HCT116 (cell line): ENCODE data around the gene NDOR1. TPM values are rescaled to one million over a fixed set of nuclear protein-coding genes. Genes with fewer than 3 reads are reported as not detected.

Source experiments
- ATAC-seq: fragments of 200-7000 bp; cut with Tn5 transposase; 2 replicates; pipeline ENCODE4 v1.9.1; 2020; ENCODE audit warnings: mild to moderate bottlenecking, moderate library complexity
- BruUV-seq: library from RNA; stranded (reverse); fragments of 400-500 nt; replicated peaks from 2 replicates; lab custom pipeline; 2021; lab: Mats Ljungman, UMichigan
- CTCF ChIA-PET: fragments of 300-600 bp; sonication (Branson Sonifier 250); formaldehyde crosslinking; loops from one replicate; lab custom pipeline; 2021; ENCODE audit warnings: antibody characterized with exemption; lab: Charles Lee
- POLR2A ChIA-PET: fragments of 300-600, 350-600 bp; sonication (Branson Sonifier 250); formaldehyde crosslinking; loops from one replicate; lab custom pipeline; 2021; ENCODE audit warnings: antibody characterized with exemption; lab: Charles Lee
- RAD21 ChIA-PET, 2 experiments: fragments of 300-600 bp; sonication (Branson Sonifier 250); formaldehyde crosslinking; loops; one replicate each; lab custom pipeline; 2023; ENCODE audit warnings: low total read pairs in 2 of 2; ENCODE audit not compliant: uncharacterized antibody in 2 of 2, unreplicated experiment in 2 of 2, low non-redundant PET in 1 of 2; lab: Charles Lee
- DNase-seq: peaks from one replicate; pipeline ENCODE4 v3.0.0-alpha.2; 2010; ENCODE audit warnings: low read depth, low spot score
- H2AFZ ChIP-seq: fragments of 200-600 bp; shearing (Covaris generic), sonication (generic); 2 replicates; pipeline ENCODE4 v1.6.1; 2017; ENCODE audit warnings: low read depth, mixed run types, mixed read lengths, antibody characterized with exemption, low read length; ENCODE audit not compliant: poor library complexity, severe bottlenecking
- H3K27ac ChIP-seq: 2 replicates; pipeline ENCODE4 v1.5.1; 2012; ENCODE audit warnings: low read depth, low read length
- H3K27me3 ChIP-seq: fragments of 200-600 bp; sonication (generic); 2 replicates; pipeline ENCODE4 v1.6.1; 2016; ENCODE audit warnings: mixed run types, low read length, mixed read lengths; ENCODE audit not compliant: insufficient read depth
- H3K36me3 ChIP-seq, 2 experiments: fragments of 200-500 bp in 1 of 2; fragments of 200-600 bp in 1 of 2; sonication (Bioruptor generic) in 1 of 2; sonication (generic) in 1 of 2; 2 replicates each; pipeline versions ENCODE4 v1.5.1 to v1.6.1; 2014 to 2016; ENCODE audit warnings: low read length in 2 of 2, inconsistent platforms in 1 of 2, mixed read lengths in 1 of 2, mixed run types in 1 of 2; ENCODE audit not compliant: insufficient read depth in 2 of 2, control insufficient read depth in 1 of 2
- H3K4me1 ChIP-seq, 2 experiments: fragments of 200-600 bp in 1 of 2; sonication (generic) in 1 of 2; 2 replicates each; pipeline versions ENCODE4 v1.5.1 to v1.6.1; 2012 to 2017; ENCODE audit warnings: low read length in 2 of 2, inconsistent platforms in 1 of 2, mild to moderate bottlenecking in 1 of 2, mixed read lengths in 1 of 2, mixed run types in 1 of 2, moderate library complexity in 1 of 2; ENCODE audit not compliant: insufficient read depth in 2 of 2, control insufficient read depth in 1 of 2
- H3K4me2 ChIP-seq: fragments of 200-600 bp; sonication (generic); 2 replicates; pipeline ENCODE4 v1.6.1; 2017; ENCODE audit warnings: mixed run types, low read length, mixed read lengths
- H3K4me3 ChIP-seq, 2 experiments: fragments of 200-600 bp in 1 of 2; sonication (generic) in 1 of 2; replicated peaks in 1 of 2; 2 replicates each; pipeline ENCODE4 v1.5.1; 2011 to 2016; ENCODE audit warnings: low read length in 2 of 2, control low read depth in 1 of 2, low read depth in 1 of 2, mild to moderate bottlenecking in 1 of 2, mixed read lengths in 1 of 2, mixed run types in 1 of 2
- H3K79me2 ChIP-seq: fragments of 200-600 bp; sonication (generic); 2 replicates; pipeline ENCODE4 v1.6.1; 2017; ENCODE audit warnings: mild to moderate bottlenecking, mixed run types, low read length, moderate library complexity, mixed read lengths; ENCODE audit not compliant: insufficient read depth
- H3K9ac ChIP-seq: fragments of 200-600 bp; sonication (generic); 2 replicates; pipeline ENCODE4 v1.6.1; 2016; ENCODE audit warnings: low read length, mixed read lengths
- H3K9me2 ChIP-seq: fragments of 200-600 bp; sonication (generic), shearing (Covaris generic); 2 replicates; pipeline ENCODE4 v1.6.1; 2017; ENCODE audit warnings: mixed run types, mild to moderate bottlenecking, moderate library complexity; ENCODE audit not compliant: insufficient read depth
- H3K9me3 ChIP-seq, 2 experiments: fragments of 200-500 bp in 1 of 2; fragments of 200-600 bp in 1 of 2; sonication (Bioruptor generic) in 1 of 2; sonication (generic) in 1 of 2; 2 replicates each; pipeline ENCODE4 v1.6.1; 2014 to 2017; ENCODE audit warnings: low read length in 2 of 2, mixed read lengths in 2 of 2, inconsistent platforms in 1 of 2, low read depth in 1 of 2, mild to moderate bottlenecking in 1 of 2, mixed run types in 1 of 2, moderate library complexity in 1 of 2; ENCODE audit not compliant: control insufficient read depth in 1 of 2, insufficient read depth in 1 of 2
- H4K20me1 ChIP-seq: fragments of 200-600 bp; sonication (generic), shearing (Covaris generic); 2 replicates; pipeline ENCODE4 v1.6.1; 2017; ENCODE audit warnings: mixed run types, mild to moderate bottlenecking, moderate library complexity; ENCODE audit not compliant: insufficient read depth
- EGR1 ChIP-seq: IDR thresholded peaks from 2 replicates; pipeline ENCODE4 v1.6.1; 2012; ENCODE audit warnings: low read depth
- JUND ChIP-seq: IDR thresholded peaks from 2 replicates; pipeline ENCODE4 v1.6.1; 2012
- POLR2A ChIP-seq: IDR thresholded peaks from 2 replicates; pipeline ENCODE4 v1.7.0; 2011; ENCODE audit warnings: borderline replicate concordance; ENCODE audit not compliant: insufficient read depth, insufficient read length; ENCODE audit errors: extremely low read depth
- POLR2AphosphoS5 ChIP-seq: IDR thresholded peaks from 2 replicates; pipeline ENCODE4 v1.6.1; 2011; ENCODE audit warnings: mild to moderate bottlenecking, low read depth, low read length, moderate library complexity
- REST ChIP-seq: IDR thresholded peaks from 2 replicates; pipeline ENCODE4 v1.6.1; 2012; ENCODE audit warnings: low read depth
- SP1 ChIP-seq: IDR thresholded peaks from 2 replicates; pipeline ENCODE4 v1.6.1; 2012; ENCODE audit warnings: low read depth
- SRF ChIP-seq: IDR thresholded peaks from 2 replicates; pipeline ENCODE4 v1.6.1; 2012; ENCODE audit warnings: low read depth
- TCF7L2 ChIP-seq: IDR thresholded peaks from 2 replicates; pipeline ENCODE4 v1.7.0; 2011; ENCODE audit warnings: borderline replicate concordance, inconsistent platforms; ENCODE audit not compliant: insufficient read depth, insufficient read length; ENCODE audit errors: extremely low read depth
- YY1 ChIP-seq: IDR thresholded peaks from 2 replicates; pipeline ENCODE4 v1.6.1; 2011; ENCODE audit warnings: low read length, low read depth, moderate library complexity, mild to moderate bottlenecking; ENCODE audit not compliant: insufficient replicate concordance; ENCODE audit errors: extremely low read depth
- ZBTB33 ChIP-seq: IDR thresholded peaks from 2 replicates; pipeline ENCODE4 v1.6.1; 2011; ENCODE audit warnings: mild to moderate bottlenecking, low read length, moderate library complexity; ENCODE audit not compliant: insufficient replicate concordance; ENCODE audit errors: extremely low read depth
- ZFX ChIP-seq: fragments of 450-650 bp; IDR thresholded peaks from 2 replicates; pipeline ENCODE4 v1.6.1; 2017
- ZNF274 ChIP-seq: fragments of 200-500 bp; sonication (Bioruptor generic); IDR thresholded peaks from 2 replicates; pipeline ENCODE4 v1.6.1; 2014; ENCODE audit warnings: mild to moderate bottlenecking, low read depth, low read length, inconsistent platforms
- intact Hi-C: fragments of 100-400 bp; cut with micrococcal nuclease; formaldehyde crosslinking; loops from 2 replicates; pipeline ENCODE4 v1.10.0; 2022
- total RNA-seq: library from RNA; stranded (reverse); gene quantifications from one replicate; pipeline ENCODE4 v1.2.1, GENCODE V29; 2021; ENCODE audit not compliant: unreplicated experiment
- TF ChIP-seq, protein P1 (sequence below): IDR thresholded peaks from 2 replicates; pipeline ENCODE4 v1.6.1; 2012

Gene NDOR1
- total RNA-seq, 1 experiment from 2014 or later: 28.4 TPM

- TF ChIP-seq ZBTB33 (no peak), EGR1 (no peak), POLR2A (peak; percentile 58), ZFX (peak; percentile 24), YY1 (peak; percentile 83)
Observed at GRCh38 chr9:137223078-137223970, 17.8 kb downstream of the NDOR1 start (continued).

DNA sequence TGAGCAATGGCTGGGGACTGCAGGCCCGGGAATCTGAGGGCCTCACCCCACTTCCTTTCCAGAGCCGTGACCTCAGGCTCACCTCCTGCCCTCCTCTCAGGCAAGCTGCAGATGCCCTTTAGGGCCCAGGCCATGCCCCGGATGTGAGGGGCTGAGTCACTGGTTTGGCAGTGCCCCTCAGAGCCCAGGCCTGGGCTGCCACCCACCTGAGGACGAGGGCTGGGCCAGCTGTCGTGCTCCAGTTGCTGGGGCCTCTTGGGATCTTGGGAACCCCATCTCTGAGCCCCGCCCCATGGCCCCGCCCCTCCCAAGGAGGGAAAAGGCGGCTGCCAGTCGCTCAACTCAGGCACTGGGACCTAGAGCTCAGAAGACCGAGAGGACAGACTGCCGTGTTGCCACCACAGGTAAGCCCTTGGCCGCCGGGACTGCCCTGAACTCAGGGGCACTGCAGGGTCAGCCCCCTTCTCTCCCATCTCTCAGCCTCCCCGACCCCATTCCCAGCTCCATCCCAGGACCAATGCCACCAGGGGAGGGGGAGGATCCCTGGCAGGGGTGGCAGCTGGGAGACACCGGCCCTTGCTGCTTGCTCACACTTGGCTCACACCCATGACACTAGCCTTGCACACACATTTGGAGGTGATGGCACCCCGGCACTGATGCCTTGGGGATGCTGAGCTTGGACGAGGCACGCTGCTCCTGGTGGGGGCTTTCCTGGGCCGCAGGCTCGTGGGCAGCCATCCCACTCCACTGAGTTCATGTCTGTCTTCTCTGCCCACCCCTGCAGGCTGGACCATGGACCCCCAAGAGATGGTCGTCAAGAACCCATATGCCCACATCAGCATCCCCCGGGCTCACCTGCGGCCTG is 19.6 kb downstream of the NDOR1 start, which contains the start of gene CYSRT1:
TSS of gene CYSRT1 (plus strand) at position 345 of the 865 bp plus-strand sequence. CDS start at position 793, 448 bp downstream.
- intact Hi-C loops: loop anchor here (5.0 to 10.0 kb wide), 3 partner anchors 38 to 440 kb away; partner anchors contain the start of genes ANAPC2, NPDC1 and SSNA1
- H3K4me2 ChIP-seq: peak within 1 kb of the TSS; percentile 99
- BruUV-seq: TSS peak; percentile 53
- ChIA-PET POLR2A (interaction anchor here (0.6 to 1.4 kb wide), 4 partner anchors 8 to 62 kb away, joined by 3 to 6 read pairs (median 4); a partner anchor contains a TSS), RAD21 (interaction anchor here in 1 of 2 experiments (0.6 kb wide), 1 partner anchor 94 kb away, joined by 3 read pairs; no protein-coding TSS in a partner anchor), CTCF (interaction anchor here (1.0 to 4.7 kb wide), 5 partner anchors 12 to 178 kb away, joined by 3 to 43 read pairs (median 8); partner anchors contain the start of genes ANAPC2, NPDC1 and SSNA1)
- H3K27me3 ChIP-seq: no peaks in the 10 kb centered on the region
- H3K4me3 ChIP-seq: peak within 1 kb of the TSS; percentile 82 to 99
- H3K79me2 ChIP-seq: no peaks in the 10 kb centered on the region
- H3K4me1 ChIP-seq: peaks cover 44 to 71% of the 10 kb centered on the region in 2 experiments
- peak within 1 kb of the TSS; percentile 97 for H3K9ac ChIP-seq
- H3K27ac ChIP-seq: peak within 1 kb of the TSS; percentile 88
- no peaks in the 10 kb centered on the region for H3K9me2 ChIP-seq
- H3K36me3 ChIP-seq: no peaks in the 10 kb centered on the region
- no peak within 1 kb of the TSS for H2AFZ ChIP-seq
- no peaks in the 10 kb centered on the region for H4K20me1 ChIP-seq
- ATAC-seq (no peak), DNase-seq (no peak)
- no peaks in the 10 kb centered on the region for H3K9me3 ChIP-seq
- TF ChIP-seq JUND: no peak
- TF ChIP-seq ZNF274: no peak
- no peak for TF ChIP-seq TCF7L2
- TF ChIP-seq EGR1: no peak
- TF ChIP-seq SRF: no peak
- no peak for TF ChIP-seq POLR2AphosphoS5
- no peak for TF ChIP-seq POLR2A
- TF ChIP-seq YY1: no peak
- no peak for TF ChIP-seq REST
- TF ChIP-seq, protein P1, sequence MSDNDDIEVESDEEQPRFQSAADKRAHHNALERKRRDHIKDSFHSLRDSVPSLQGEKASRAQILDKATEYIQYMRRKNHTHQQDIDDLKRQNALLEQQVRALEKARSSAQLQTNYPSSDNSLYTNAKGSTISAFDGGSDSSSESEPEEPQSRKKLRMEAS: no peak
- no peak for TF ChIP-seq SP1
